Spinal cord (tissue), 10 donors: ENCODE measurements around the gene RAD51D. TPM values are rescaled to one million over a fixed set of nuclear protein-coding genes. Genes with fewer than 3 reads are reported as not detected.

Source experiments
- DNase-seq, 6 donors: peaks; one replicate each; pipeline versions ENCODE4 v3.0.0 to v3.0.0-alpha.2; 2013 to 2015; ENCODE audit warnings: low spot score in 6 of 6, low read depth in 4 of 6
- H3K27ac ChIP-seq: one replicate; pipeline ENCODE4 v1.5.1; 2013; ENCODE audit warnings: low read depth, low read length, control low read depth
- H3K27me3 ChIP-seq: one replicate; pipeline ENCODE4 v1.6.1; 2013; ENCODE audit warnings: low read length; ENCODE audit not compliant: control insufficient read depth, insufficient read depth
- H3K36me3 ChIP-seq: one replicate; pipeline ENCODE4 v1.6.1; 2013; ENCODE audit warnings: low read length; ENCODE audit not compliant: control insufficient read depth, insufficient read depth
- H3K4me1 ChIP-seq: one replicate; pipeline ENCODE4 v1.6.1; 2013; ENCODE audit warnings: low read length; ENCODE audit not compliant: control insufficient read depth, insufficient read depth
- H3K4me3 ChIP-seq: one replicate; pipeline ENCODE4 v1.5.1; 2013; ENCODE audit warnings: low read depth, low read length, control low read depth
- H3K9me3 ChIP-seq: one replicate; pipeline ENCODE4 v1.6.1; 2013; ENCODE audit warnings: low read length; ENCODE audit not compliant: control insufficient read depth, insufficient read depth
- WGBS: methylation state at CpG from one replicate; pipeline ENCODE4 v1.1.5; 2013; ENCODE audit warnings: missing lambda C conversion rate; ENCODE audit not compliant: insufficient coverage; 5-methylcytosine and 5-hydroxymethylcytosine counted together
- polyA plus RNA-seq, 2 donors: library from polyadenylated mRNA; unstranded; fragments of 120-200 nt; gene quantifications; one replicate each; pipeline ENCODE4 v1.2.1, GENCODE V29; 2013; ENCODE audit not compliant: insufficient read length in 2 of 2
- total RNA-seq, 2 donors: library from RNA; depleted of rRNA in 1 of 2; stranded (reverse); fragments of 120-200 nt in 1 of 2; fragments of >200 nt in 1 of 2; gene quantifications; one replicate each; pipeline versions ENCODE4 v1.2.3 to v1.2.4, GENCODE V29; 2013 to 2014
- donor health status: healthy.

The RAD51D gene
- total and polyA plus RNA-seq, 4 donors, result 7.7 to 19.7 (median 12.7) TPM

- peaks cover 4% of the 10 kb centered on the region for H3K4me1 ChIP-seq
- H3K9me3 ChIP-seq, result no peaks in the 10 kb centered on the region
- H3K4me3 ChIP-seq, result no peak within 1 kb of the TSS
- H3K36me3 ChIP-seq, result no peaks in the 10 kb centered on the region
- H3K27ac ChIP-seq, result no peak within 1 kb of the TSS
- WGBS, result 8% methylated on average over 5 of the region's 6 CpGs
- H3K27me3 ChIP-seq, result no peaks in the 10 kb centered on the region
- peak in 3 of 6 donors; percentile 37 to 77 (median 75) for DNase-seq
Observed at GRCh38 chr17:35063514-35064223, 56.0 kb downstream of the RAD51D start, which contains the start of gene RFFL. Gene RFFL (minus strand): TSS chr17:35063707. CDS start chr17:35026553, 37,154 bp downstream.

GRCh38 chr17:35062308-35062707 is 57.4 kb downstream of the RAD51D start:
- WGBS, result 97% methylated on average over 2 of the region's 3 CpGs
- Histone ChIP-seq H3K36me3 (no peaks in the 10 kb centered on the region), H3K27ac (no peak overlapping the region), H3K27me3 (no peaks in the 10 kb centered on the region), H3K9me3 (no peaks in the 10 kb centered on the region), H3K4me1 (peaks cover 4% of the 10 kb centered on the region), H3K4me3 (no peak overlapping the region)
- DNase-seq, result no peak

- WGBS, result 100% methylated on average over 1 of the region's 1 CpG
- H3K4me3 ChIP-seq, result no peak overlapping the region
- no peaks in the 10 kb centered on the region for H3K27me3 ChIP-seq
- no peaks in the 10 kb centered on the region for H3K9me3 ChIP-seq
- no peaks in the 10 kb centered on the region for H3K36me3 ChIP-seq
- DNase-seq, result no peak
- H3K4me1 ChIP-seq, result no peaks in the 10 kb centered on the region
- no peak overlapping the region for H3K27ac ChIP-seq
Observed at GRCh38 chr17:35057332-35057915, 62.2 kb downstream of the RAD51D start.

- Histone ChIP-seq H3K9me3 (no peaks in the 10 kb centered on the region), H3K27ac (no peak overlapping the region), H3K4me1 (no peaks in the 10 kb centered on the region), H3K27me3 (no peaks in the 10 kb centered on the region), H3K36me3 (no peaks in the 10 kb centered on the region), H3K4me3 (no peak overlapping the region)
- no peak for DNase-seq
- 85% methylated on average over 3 of the region's 3 CpGs for WGBS
Observed at GRCh38 chr17:35056013-35056412, 63.6 kb downstream of the RAD51D start.

- H3K4me1 ChIP-seq, result no peaks in the 10 kb centered on the region
- WGBS, result no CpG with 5 or more reads among the region's 1 CpG
- H3K27me3 ChIP-seq, result no peaks in the 10 kb centered on the region
- H3K4me3 ChIP-seq, result no peak overlapping the region
- no peak overlapping the region for H3K27ac ChIP-seq
- no peak for DNase-seq
- no peaks in the 10 kb centered on the region for H3K36me3 ChIP-seq
- no peaks in the 10 kb centered on the region for H3K9me3 ChIP-seq
Observed at GRCh38 chr17:35053204-35053603, 66.5 kb downstream of the RAD51D start.

- no peak overlapping the region for H3K27ac ChIP-seq
- H3K4me1 ChIP-seq, result no peaks in the 10 kb centered on the region
- H3K27me3 ChIP-seq, result no peaks in the 10 kb centered on the region
- H3K9me3 ChIP-seq, result no peaks in the 10 kb centered on the region
- no peak overlapping the region for H3K4me3 ChIP-seq
- no peak for DNase-seq
- no peaks in the 10 kb centered on the region for H3K36me3 ChIP-seq
Observed at GRCh38 chr17:35052780-35053179, 66.9 kb downstream of the RAD51D start.

- Histone ChIP-seq H3K27me3 (no peaks in the 10 kb centered on the region), H3K9me3 (no peaks in the 10 kb centered on the region), H3K4me3 (no peak overlapping the region), H3K27ac (no peak overlapping the region), H3K4me1 (no peaks in the 10 kb centered on the region), H3K36me3 (no peaks in the 10 kb centered on the region)
- DNase-seq, result no peak
Observed at GRCh38 chr17:35052241-35052610, 67.4 kb downstream of the RAD51D start.

GRCh38 chr17:35051579-35052240 is 68.0 kb downstream of the RAD51D start:
- Histone ChIP-seq H3K4me3 (no peak overlapping the region), H3K4me1 (no peaks in the 10 kb centered on the region)

GRCh38 chr17:35051183-35051578 is 68.5 kb downstream of the RAD51D start:
- H3K4me1 ChIP-seq, result no peaks in the 10 kb centered on the region
- H3K27ac ChIP-seq, result no peak overlapping the region
- no peaks in the 10 kb centered on the region for H3K36me3 ChIP-seq
- no peaks in the 10 kb centered on the region for H3K27me3 ChIP-seq
- 36% methylated on average over 1 of the region's 2 CpGs for whole genome bisulfite sequencing
- no peak overlapping the region for H3K4me3 ChIP-seq
- DNase-seq, result no peak
- no peaks in the 10 kb centered on the region for H3K9me3 ChIP-seq

More at GRCh38 chr17:35051579-35052240, 68.0 kb downstream of the RAD51D start:
- H3K9me3 ChIP-seq, result no peaks in the 10 kb centered on the region
- no peak for DNase-seq
- 93% methylated on average over 2 of the region's 6 CpGs for WGBS
- no peak overlapping the region for H3K27ac ChIP-seq
- H3K27me3 ChIP-seq, result no peaks in the 10 kb centered on the region
- H3K36me3 ChIP-seq, result no peaks in the 10 kb centered on the region

GRCh38 chr17:35050170-35050569 is 69.5 kb downstream of the RAD51D start:
- Histone ChIP-seq H3K9me3 (no peaks in the 10 kb centered on the region), H3K4me3 (no peak overlapping the region), H3K27ac (no peak overlapping the region), H3K36me3 (no peaks in the 10 kb centered on the region), H3K4me1 (peaks cover 3% of the 10 kb centered on the region), H3K27me3 (no peaks in the 10 kb centered on the region)
- 80% methylated on average over 1 of the region's 2 CpGs for WGBS
- DNase-seq, result no peak
